Measurements from ENCODE around the gene CLIC3. TPM values are rescaled to one million over a fixed set of nuclear protein-coding genes. Genes with fewer than 3 reads are reported as not detected.
A peak's percentile ranks its signal among the peaks of the same experiment; 100 is the strongest.

Gene CLIC3
- total RNA-seq, 4 donors from 2014 or later, result 3.3 TPM; not detected in 3

GRCh38 chr9:137037483-137037882, 41.1 kb upstream of the CLIC3 start:
- H3K9me3 ChIP-seq, result no peaks in the 10 kb centered on the region
- TF ChIP-seq CTCF (IDR thresholded peaks at IDR 0.05), result no peak
- TF ChIP-seq POLR2A (IDR thresholded peaks at IDR 0.05), result no peak
- H3K4me1 ChIP-seq, result peaks cover 0 to 16% (median 12%) of the 10 kb centered on the region in 4 donors
- H3K4me3 ChIP-seq, result no peak overlapping the region
- H3K36me3 ChIP-seq, result peaks cover 0 to 13% (median 0%) of the 10 kb centered on the region in 3 donors
- no peak for DNase-seq
- H3K27ac ChIP-seq, result no peak overlapping the region
- H3K27me3 ChIP-seq, result no peaks in the 10 kb centered on the region

GRCh38 chr9:137037035-137037434, 40.7 kb upstream of the CLIC3 start:
- peaks cover 0 to 13% (median 0%) of the 10 kb centered on the region in 3 donors for H3K36me3 ChIP-seq
- no peak overlapping the region for H3K4me3 ChIP-seq
- no peak for TF ChIP-seq POLR2A (IDR thresholded peaks at IDR 0.05)
- no peak for TF ChIP-seq CTCF (IDR thresholded peaks at IDR 0.05)
- H3K27ac ChIP-seq, result no peak overlapping the region
- no peaks in the 10 kb centered on the region for H3K9me3 ChIP-seq
- H3K27me3 ChIP-seq, result no peaks in the 10 kb centered on the region
- peaks cover under 1 to 20% (median 15%) of the 10 kb centered on the region in 4 donors for H3K4me1 ChIP-seq
- DNase-seq, result no peak

GRCh38 chr9:137035937-137036336, 39.6 kb upstream of the CLIC3 start:
- Histone ChIP-seq H3K27me3 (no peaks in the 10 kb centered on the region), H3K27ac (no peak overlapping the region), H3K36me3 (peaks cover 0 to 13% (median 0%) of the 10 kb centered on the region in 3 donors), H3K4me1 (peaks cover 10 to 31% (median 25%) of the 10 kb centered on the region in 4 donors), H3K4me3 (no peak overlapping the region), H3K9me3 (no peaks in the 10 kb centered on the region)
- no peak for TF ChIP-seq POLR2A (IDR thresholded peaks at IDR 0.05)
- TF ChIP-seq CTCF (IDR thresholded peaks at IDR 0.05), result no peak
- no peak for DNase-seq

GRCh38 chr9:137035507-137035834, 39.1 kb upstream of the CLIC3 start:
- DNase-seq, result no peak
- H3K4me1 ChIP-seq, result peaks cover 10 to 36% (median 29%) of the 10 kb centered on the region in 4 donors
- TF ChIP-seq CTCF (IDR thresholded peaks at IDR 0.05), result no peak
- TF ChIP-seq POLR2A (IDR thresholded peaks at IDR 0.05), result no peak
- H3K27ac ChIP-seq, result no peak overlapping the region
- peaks cover 0 to 13% (median 0%) of the 10 kb centered on the region in 3 donors for H3K36me3 ChIP-seq
- no peak overlapping the region for H3K4me3 ChIP-seq
- H3K27me3 ChIP-seq, result no peaks in the 10 kb centered on the region
- H3K9me3 ChIP-seq, result no peaks in the 10 kb centered on the region

GRCh38 chr9:137034709-137035506, 38.5 kb upstream of the CLIC3 start:
- Histone ChIP-seq H3K27ac (peak overlapping the region in 3 of 4 donors; percentile 23 to 68 (median 25)), H3K9me3 (no peaks in the 10 kb centered on the region), H3K27me3 (no peaks in the 10 kb centered on the region), H3K4me1 (peaks cover 10 to 40% (median 35%) of the 10 kb centered on the region in 4 donors), H3K36me3 (peaks cover 0 to 7% (median 0%) of the 10 kb centered on the region in 3 donors), H3K4me3 (peak overlapping the region in 2 of 4 donors; percentile 10 to 22)
- TF ChIP-seq CTCF (IDR thresholded peaks at IDR 0.05), result peak; percentile 85 to 96 (median 92)
- no peak for TF ChIP-seq POLR2A (IDR thresholded peaks at IDR 0.05)
- DNase-seq, result peak; percentile 79 to 92 (median 90)

All from Peyer's patch (tissue), 4 donors.